Pancreas (tissue), 10 donors: ENCODE data around the gene TTC7B. TPM values are rescaled to one million over a fixed set of nuclear protein-coding genes. Genes with fewer than 3 reads are reported as not detected.

Source experiments
- ATAC-seq, 4 donors: fragments of 200-7000 bp; cut with Tn5 transposase; one replicate each; pipeline versions ENCODE4 v1.8.0 to v1.9.1; 2020; ENCODE audit warnings: mild to moderate bottlenecking in 4 of 4, moderate library complexity in 4 of 4
- DNase-seq, 6 donors: peaks; one replicate each; pipeline ENCODE4 v3.0.0-alpha.2; 2020
- FAIRE-seq: peaks from 2 replicates; lab custom pipeline; 2012; peaks lifted over from hg19 to GRCh38; lab: Jason Lieb, UNC
- H3K27ac ChIP-seq, 4 donors: fragments of 200-600 bp; sonication (generic); 1 replicate in 3 of 4; 2 replicates in 1 of 4; pipeline versions ENCODE4 v1.5.0 to v1.8.0; 2020
- H3K27me3 ChIP-seq, 4 donors: fragments of 200-600 bp; one replicate each; pipeline ENCODE4 v1.8.0; 2021
- H3K36me3 ChIP-seq, 3 donors: fragments of 200-600 bp; sonication (generic) in 1 of 3; one replicate each; pipeline versions ENCODE4 v1.5.0 to v1.8.0; 2020 to 2021
- H3K4me1 ChIP-seq, 3 donors: fragments of 200-600 bp; one replicate each; pipeline ENCODE4 v1.8.0; 2021
- H3K4me3 ChIP-seq, 4 donors: fragments of 200-600 bp; sonication (generic) in 2 of 4; one replicate each; pipeline versions ENCODE4 v1.5.0 to v1.8.0; 2020 to 2021
- H3K9me3 ChIP-seq, 4 donors: fragments of 200-600 bp; one replicate each; pipeline ENCODE4 v1.8.0; 2021
- CTCF ChIP-seq, 4 donors: fragments of 200-600 bp; sonication (generic) in 3 of 4; IDR thresholded peaks; one replicate each; pipeline versions ENCODE4 v1.5.0 to v1.8.0; 2021; ENCODE audit warnings: antibody characterized with exemption in 4 of 4
- WGBS, 2 donors: extraction: QIAGEN DNeasy Blood & Tissue Kit; methylation state at CpG; one replicate each; pipeline ENCODE4 v1.1.7; 2013; 5-methylcytosine and 5-hydroxymethylcytosine counted together
- intact Hi-C, 3 donors: fragments of 100-400 bp; cut with DNase I; formaldehyde crosslinking; loops; one replicate each; pipeline versions ENCODE4 v1.11.1 to v1.14.2; 2022
- polyA plus RNA-seq, 2 donors: library from polyadenylated mRNA; stranded (reverse); fragments of 200-250 nt; gene quantifications; one replicate each; pipeline ENCODE4 v1.2.3, GENCODE V29; 2013
- total RNA-seq, 6 donors: library from RNA; stranded (reverse); fragmentation: NEBNext Ultra II Directional in 4 of 6; extraction: Animal tissue kit (Norgen Biotek cat#: 25700) in 4 of 6; gene quantifications; one replicate each; pipeline versions ENCODE4 v1.2.1 to v1.2.4, GENCODE V29; 2021 to 2023
- donor health status: healthy with polysubstance abuse.
- donor health status: DM: no; HTN: no; CAD: no; lungs with moderate emphysema.
- donor health status: DM: no; HTN: no; CAD: no.
- donor health status: control.
- donor health status: control.
- donor health status: Bipolar disorder and iron deficiency.
- donor health status: DM: yes; HTN: yes; CAD: no.
- donor health status: DM: no; HTN: no; CAD: no.
- donor health status: DM: no; HTN: no; CAD: no.
- donor health status: DM: yes; HTN: yes; CAD: no.

The TTC7B gene
- total and polyA plus RNA-seq, 8 donors = 8.9 to 39.6 (median 29.6) TPM

- no peak for ATAC-seq
- Histone ChIP-seq H3K9me3 (no peaks in the 10 kb centered on the region), H3K4me1 (peaks cover 0 to 15% (median 5%) of the 10 kb centered on the region in 3 donors), H3K4me3 (no peak overlapping the region), H3K36me3 (no peaks in the 10 kb centered on the region), H3K27me3 (no peaks in the 10 kb centered on the region), H3K27ac (no peak overlapping the region)
- 90 to 94% methylated on average over 15 of the region's 15 CpGs for WGBS, 2 donors
- DNase-seq = no peak
- FAIRE-seq = no peak
- intact Hi-C loops = no loop called here
- no peak for TF ChIP-seq CTCF (IDR thresholded peaks at IDR 0.05)
Measured at GRCh38 chr14:90808759-90809529, 7.3 kb downstream of the TTC7B start.

- DNase-seq (no peak), ATAC-seq (no peak), FAIRE-seq (no peak)
- no peak overlapping the region for H3K4me3 ChIP-seq
- no peaks in the 10 kb centered on the region for H3K9me3 ChIP-seq
- no peak for TF ChIP-seq CTCF (IDR thresholded peaks at IDR 0.05)
- H3K27ac ChIP-seq = no peak overlapping the region
- intact Hi-C loops = no loop called here
- H3K4me1 ChIP-seq = peaks cover 0 to 12% (median 5%) of the 10 kb centered on the region in 3 donors
- no peaks in the 10 kb centered on the region for H3K36me3 ChIP-seq
- 79 to 80% methylated on average over 6 of the region's 6 CpGs for WGBS, 2 donors
- no peaks in the 10 kb centered on the region for H3K27me3 ChIP-seq
Measured at GRCh38 chr14:90807060-90807459, 9.2 kb downstream of the TTC7B start.

- H3K36me3 ChIP-seq = no peaks in the 10 kb centered on the region
- H3K27me3 ChIP-seq = no peaks in the 10 kb centered on the region
- intact Hi-C loops = no loop called here
- WGBS, 2 donors = 82 to 85% methylated on average over 21 of the region's 21 CpGs
- FAIRE-seq = no peak
- H3K4me1 ChIP-seq = peaks cover 0 to 12% (median 5%) of the 10 kb centered on the region in 3 donors
- ATAC-seq = peak in 2 of 4 donors; percentile 4 to 17
- no peak overlapping the region for H3K4me3 ChIP-seq
- no peak for TF ChIP-seq CTCF (IDR thresholded peaks at IDR 0.05)
- no peak for DNase-seq
- H3K9me3 ChIP-seq = no peaks in the 10 kb centered on the region
- no peak overlapping the region for H3K27ac ChIP-seq
Measured at GRCh38 chr14:90805662-90806540, 10.3 kb downstream of the TTC7B start.

GRCh38 chr14:90805084-90805391 is 11.2 kb downstream of the TTC7B start:
- no peak for FAIRE-seq
- H3K4me1 ChIP-seq = peaks cover 0 to 12% (median 5%) of the 10 kb centered on the region in 3 donors
- no peak overlapping the region for H3K27ac ChIP-seq

More at GRCh38 chr14:90805084-90805391, 11.2 kb downstream of the TTC7B start:
- H3K27me3 ChIP-seq = no peaks in the 10 kb centered on the region
- TF ChIP-seq CTCF (IDR thresholded peaks at IDR 0.05) = no peak
- ATAC-seq (no peak), DNase-seq (no peak)
- H3K9me3 ChIP-seq = no peaks in the 10 kb centered on the region
- intact Hi-C loops = no loop called here
- 91 to 92% methylated on average over 13 of the region's 13 CpGs for WGBS, 2 donors
- no peaks in the 10 kb centered on the region for H3K36me3 ChIP-seq
- no peak overlapping the region for H3K4me3 ChIP-seq
